NB4 (cell line): ENCODE measurements around the gene MORC2.

Experiments used
- POLR2A ChIP-seq: IDR thresholded peaks from 2 replicates; pipeline ENCODE4 v1.6.1; 2011; ENCODE audit warnings: mild to moderate bottlenecking; ENCODE audit not compliant: insufficient read length; ENCODE audit errors: extremely low read depth
- TF ChIP-seq, protein P1 (sequence below): IDR thresholded peaks from one replicate; pipeline ENCODE4 v1.5.1; 2012; ENCODE audit warnings: low read depth, low read length

DNA sequence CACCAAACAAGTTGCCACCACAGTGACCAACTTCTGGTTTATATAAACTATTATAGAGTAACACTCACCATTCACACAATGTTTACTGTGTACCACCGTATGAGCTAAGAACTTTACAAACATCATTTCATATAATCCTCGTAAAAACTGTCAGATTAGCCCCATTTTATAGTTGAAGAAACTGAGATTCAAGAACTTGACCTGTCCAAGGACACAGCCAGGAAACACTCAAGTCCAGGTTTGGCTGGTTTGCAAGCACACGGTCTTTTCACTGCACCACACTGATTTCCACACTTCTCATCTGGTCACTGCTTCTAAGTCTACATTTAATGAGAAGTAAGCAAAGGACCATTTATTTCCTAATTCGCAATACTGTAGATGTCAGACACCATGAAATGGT lies 3.7 kb downstream of the MORC2 start:
- TF ChIP-seq, protein P1, sequence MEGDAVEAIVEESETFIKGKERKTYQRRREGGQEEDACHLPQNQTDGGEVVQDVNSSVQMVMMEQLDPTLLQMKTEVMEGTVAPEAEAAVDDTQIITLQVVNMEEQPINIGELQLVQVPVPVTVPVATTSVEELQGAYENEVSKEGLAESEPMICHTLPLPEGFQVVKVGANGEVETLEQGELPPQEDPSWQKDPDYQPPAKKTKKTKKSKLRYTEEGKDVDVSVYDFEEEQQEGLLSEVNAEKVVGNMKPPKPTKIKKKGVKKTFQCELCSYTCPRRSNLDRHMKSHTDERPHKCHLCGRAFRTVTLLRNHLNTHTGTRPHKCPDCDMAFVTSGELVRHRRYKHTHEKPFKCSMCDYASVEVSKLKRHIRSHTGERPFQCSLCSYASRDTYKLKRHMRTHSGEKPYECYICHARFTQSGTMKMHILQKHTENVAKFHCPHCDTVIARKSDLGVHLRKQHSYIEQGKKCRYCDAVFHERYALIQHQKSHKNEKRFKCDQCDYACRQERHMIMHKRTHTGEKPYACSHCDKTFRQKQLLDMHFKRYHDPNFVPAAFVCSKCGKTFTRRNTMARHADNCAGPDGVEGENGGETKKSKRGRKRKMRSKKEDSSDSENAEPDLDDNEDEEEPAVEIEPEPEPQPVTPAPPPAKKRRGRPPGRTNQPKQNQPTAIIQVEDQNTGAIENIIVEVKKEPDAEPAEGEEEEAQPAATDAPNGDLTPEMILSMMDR, result no peak
- no peak for TF ChIP-seq POLR2A
